Measurements from ENCODE around the gene SLC26A5.

DNA sequence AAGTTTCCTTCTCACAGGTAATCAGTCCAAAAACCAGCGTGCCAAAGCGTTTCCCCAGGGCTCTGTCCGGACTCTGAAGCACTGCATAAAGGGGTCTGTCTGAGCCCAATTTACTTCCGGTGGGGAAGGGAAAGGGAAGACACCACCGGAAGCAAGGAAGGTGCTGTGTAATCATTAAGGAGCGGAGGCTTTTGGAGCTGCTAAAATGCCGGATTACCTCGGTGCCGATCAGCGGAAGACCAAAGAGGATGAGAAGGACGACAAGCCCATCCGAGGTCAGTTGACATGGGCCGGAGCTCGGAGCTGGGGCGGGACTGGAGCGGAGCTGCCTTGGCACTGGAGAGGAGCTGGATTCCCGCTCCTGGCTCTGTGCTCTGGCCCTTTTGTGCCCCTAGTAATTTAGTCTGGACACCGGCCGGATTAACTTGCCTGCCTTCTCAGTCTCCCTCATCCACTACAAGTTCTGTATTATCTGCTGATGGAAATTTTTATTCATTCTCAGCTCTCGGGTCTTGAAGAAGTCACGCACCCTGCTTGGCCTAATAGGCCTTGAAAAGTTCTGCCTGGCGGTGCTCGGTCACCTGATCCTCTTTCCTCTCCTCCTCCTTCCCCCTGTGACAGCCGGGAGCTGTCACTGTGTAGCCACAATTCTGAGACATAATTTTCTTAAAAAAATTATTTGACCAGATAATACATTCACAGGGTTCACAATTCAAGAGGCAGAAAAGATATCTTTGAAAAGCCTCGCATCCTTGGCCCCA lies 98.3 kb downstream of the SLC26A5 start, which contains the start of gene PSMC2:
- TF ChIP-seq, protein P1, sequence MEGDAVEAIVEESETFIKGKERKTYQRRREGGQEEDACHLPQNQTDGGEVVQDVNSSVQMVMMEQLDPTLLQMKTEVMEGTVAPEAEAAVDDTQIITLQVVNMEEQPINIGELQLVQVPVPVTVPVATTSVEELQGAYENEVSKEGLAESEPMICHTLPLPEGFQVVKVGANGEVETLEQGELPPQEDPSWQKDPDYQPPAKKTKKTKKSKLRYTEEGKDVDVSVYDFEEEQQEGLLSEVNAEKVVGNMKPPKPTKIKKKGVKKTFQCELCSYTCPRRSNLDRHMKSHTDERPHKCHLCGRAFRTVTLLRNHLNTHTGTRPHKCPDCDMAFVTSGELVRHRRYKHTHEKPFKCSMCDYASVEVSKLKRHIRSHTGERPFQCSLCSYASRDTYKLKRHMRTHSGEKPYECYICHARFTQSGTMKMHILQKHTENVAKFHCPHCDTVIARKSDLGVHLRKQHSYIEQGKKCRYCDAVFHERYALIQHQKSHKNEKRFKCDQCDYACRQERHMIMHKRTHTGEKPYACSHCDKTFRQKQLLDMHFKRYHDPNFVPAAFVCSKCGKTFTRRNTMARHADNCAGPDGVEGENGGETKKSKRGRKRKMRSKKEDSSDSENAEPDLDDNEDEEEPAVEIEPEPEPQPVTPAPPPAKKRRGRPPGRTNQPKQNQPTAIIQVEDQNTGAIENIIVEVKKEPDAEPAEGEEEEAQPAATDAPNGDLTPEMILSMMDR (IDR thresholded peaks at IDR 0.05): no peak
- no peak for TF ChIP-seq ZFX (IDR thresholded peaks at IDR 0.05; ENCODE audit: borderline replicate concordance)

Measured in 22Rv1 (cell line).